Fibroblast of skin of back (primary cell): Measurements from ENCODE around the gene EVL.
A peak's percentile ranks its signal among the peaks of the same experiment; 100 is the strongest.

Experiments
- DNase-seq: peaks from one replicate; pipeline ENCODE4 v3.0.0-alpha.2; 2013

Gene EVL

DNA sequence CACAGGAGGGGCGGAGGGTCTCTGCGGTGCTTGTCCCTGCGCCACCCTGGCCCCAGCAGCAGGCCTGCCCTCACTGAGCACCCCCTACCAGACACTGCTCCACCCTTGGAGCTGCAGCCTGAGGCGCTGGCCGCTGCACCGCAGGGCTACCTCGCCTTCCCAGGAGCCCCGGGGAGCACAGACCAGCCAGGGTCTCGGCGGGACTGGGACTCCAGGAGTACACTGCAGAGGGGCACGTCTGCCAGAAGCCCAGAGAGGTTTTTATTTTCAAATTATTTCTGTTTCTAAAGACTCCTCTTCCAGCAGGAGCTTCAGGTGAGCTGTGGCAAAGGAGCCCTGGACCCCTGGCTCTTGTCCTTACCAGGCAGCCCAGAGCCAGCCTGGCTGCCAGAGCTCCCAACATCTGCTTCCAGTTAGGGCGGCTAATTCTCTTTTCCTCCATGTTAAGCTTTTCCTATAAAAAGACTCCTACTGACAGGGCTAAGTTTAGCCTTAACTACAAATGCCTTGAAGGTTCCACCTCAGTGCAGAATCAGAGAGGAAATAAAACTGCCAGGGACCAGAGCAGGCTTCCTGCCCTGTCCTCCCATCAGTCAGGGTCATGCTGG is 67.8 kb downstream of the EVL start:
- peak; percentile 25 for DNase-seq

DNA sequence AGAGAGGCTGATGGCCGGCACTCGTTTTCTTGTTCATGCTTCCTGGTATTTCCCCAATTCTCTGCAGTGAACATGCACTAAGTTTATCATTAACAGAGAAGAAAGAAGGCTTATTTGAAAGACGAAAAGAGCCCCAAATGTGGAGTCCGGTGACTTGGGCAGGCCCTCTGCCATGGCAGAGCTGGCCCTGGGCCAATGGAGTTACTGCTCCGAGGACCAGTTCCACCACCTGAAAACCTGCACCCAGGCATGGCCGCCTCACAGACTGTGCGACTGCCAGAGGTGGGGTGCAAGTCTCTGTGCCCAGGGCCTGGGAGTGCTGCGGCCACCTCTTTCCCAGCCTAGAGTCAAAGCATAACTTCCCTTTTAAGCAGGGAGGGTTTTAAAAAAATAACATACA is 69.4 kb downstream of the EVL start:
- no peak for DNase-seq

DNA sequence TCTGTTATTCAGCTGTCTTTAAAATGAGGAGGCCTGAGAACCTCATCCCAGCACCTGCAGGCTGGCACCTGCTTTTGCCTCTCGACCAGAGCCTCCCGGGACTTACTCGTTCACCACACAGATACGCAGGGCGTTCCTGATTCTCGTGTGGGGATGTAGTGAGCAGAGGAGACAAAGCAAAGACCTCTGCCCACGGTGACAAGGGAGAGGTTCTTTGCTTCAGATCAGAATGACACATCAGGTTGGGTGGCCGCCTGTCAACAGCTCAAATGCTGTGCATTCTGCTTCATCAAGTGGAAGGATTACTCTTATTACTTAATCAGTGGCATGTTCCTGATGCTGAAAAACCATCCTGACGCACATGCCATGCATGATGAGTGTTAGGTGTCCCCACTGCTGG is 69.9 kb downstream of the EVL start:
- DNase-seq = no peak

DNA sequence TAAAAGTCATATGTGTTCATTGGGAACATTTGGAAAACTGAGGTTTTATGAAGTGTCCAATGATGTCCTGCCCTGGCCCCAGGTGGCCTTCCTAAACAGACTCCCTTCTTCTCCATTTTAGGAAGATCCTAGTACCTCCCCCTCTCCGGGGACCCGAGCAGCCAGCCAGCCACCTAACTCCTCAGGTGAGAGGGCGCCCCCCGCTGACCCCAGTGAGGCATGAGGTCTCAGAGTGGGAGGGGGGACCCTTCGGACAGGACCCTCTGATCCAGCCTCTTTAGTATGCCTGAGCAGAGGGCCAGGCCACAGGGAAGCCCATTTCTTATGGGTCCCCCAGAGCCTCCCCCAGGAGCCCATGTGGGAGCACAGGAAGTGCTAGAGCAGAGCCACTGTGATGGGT is 70.6 kb downstream of the EVL start:
- no peak for DNase-seq

DNA sequence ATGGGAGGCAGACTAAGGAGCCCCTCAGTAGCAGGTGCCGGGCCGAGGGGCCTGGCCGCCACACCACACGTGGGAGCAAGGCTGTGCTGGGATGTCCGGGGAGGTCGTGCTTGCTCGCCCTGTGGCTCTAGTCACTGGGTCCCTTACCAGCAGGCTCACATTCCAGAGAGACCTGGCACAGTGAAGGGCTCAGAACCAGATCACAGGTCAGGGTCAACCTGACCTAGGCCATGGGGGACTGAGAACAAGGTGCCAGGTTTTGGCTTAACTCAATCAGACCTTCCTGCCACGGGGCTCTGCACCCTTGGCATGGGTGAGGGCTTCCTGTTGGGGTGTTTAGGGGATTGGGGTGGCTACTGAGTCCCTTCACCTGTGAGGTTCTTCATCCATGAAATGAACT is 72.0 kb downstream of the EVL start:
- DNase-seq = no peak

DNA sequence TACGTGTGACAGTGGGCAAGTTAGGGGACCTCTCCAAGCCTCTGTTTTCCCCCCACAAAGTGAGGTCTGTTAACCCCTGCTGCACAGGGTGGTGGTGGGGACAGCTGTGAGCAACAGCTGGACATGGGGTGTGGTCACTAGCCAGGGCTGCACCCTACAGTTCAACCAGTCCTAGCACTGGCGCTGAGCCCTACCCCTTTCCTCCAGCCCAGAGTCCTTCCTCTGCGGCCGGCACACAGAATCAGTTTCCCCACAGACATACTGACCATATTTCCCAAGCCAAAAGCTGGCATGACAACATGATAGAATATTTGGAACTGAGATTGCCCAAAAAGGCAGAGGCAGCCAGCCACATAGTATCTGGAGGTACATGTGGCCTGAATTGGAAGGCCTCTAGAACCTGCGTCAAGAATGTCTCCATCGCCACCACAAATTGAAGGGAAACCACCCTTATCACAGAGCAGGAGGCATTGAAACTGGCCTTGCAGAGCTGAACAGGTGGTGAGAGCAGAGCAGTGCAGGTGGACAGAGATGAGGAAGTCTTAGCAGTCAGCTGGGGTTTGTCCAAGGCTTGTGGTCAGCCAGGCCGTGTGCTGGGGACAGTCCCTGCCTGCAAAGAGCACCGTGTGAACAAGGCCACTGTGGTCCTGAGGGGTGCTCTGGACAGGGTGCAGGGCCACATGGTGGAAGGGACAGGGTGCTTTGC is 73.0 kb downstream of the EVL start:
- DNase-seq = no peak

DNA sequence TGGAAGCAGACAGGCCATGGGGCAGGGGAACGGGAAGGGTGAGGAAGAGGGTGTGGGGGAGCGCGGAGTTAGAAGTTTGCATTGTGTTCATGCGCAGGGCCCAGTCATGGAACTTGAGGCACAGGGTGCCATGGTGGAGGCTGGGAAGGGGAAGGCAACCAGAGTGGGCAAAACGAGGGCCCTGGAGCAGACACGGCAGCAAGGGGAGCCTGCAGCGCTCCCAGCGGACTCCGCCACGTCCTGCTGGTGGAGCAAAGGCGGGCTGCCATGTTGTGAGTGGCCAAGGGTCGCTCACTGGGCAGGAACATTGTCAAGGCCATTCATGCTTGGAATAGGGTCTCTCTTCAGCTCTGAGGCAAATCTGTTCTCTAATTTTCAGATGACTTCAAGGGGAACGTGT is 73.7 kb downstream of the EVL start:
- no peak for DNase-seq

DNA sequence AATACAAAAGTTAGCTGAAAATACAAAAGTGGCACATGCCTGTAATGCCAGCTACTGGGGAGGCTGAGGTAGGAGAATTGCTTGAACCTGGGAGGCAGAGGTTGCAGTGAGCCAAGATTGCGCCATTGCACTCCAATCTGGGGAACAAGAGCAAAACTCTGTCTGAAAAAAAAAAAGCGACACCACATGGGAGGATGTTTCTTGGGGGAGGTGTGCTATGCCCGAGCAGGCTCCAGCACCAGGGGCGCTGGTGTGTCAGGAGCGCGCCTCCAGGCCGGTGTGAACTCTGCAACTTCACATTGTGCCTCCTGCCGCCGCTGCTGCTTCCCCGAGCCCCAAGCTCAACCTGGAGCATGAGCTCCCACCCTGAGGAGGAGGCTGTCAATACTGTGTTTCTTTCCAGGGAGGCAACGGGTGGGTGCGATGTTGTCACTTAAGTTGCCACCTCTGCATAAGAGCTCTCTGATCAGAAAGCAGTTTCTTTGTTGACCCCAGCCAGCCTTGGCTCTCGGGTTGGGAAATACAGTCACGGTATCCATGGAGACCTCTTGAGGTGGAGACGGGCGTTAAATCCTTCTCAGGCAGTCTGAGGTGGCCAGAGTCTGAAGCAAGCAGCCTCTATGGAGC is 75.3 kb downstream of the EVL start:
- no peak for DNase-seq

DNA sequence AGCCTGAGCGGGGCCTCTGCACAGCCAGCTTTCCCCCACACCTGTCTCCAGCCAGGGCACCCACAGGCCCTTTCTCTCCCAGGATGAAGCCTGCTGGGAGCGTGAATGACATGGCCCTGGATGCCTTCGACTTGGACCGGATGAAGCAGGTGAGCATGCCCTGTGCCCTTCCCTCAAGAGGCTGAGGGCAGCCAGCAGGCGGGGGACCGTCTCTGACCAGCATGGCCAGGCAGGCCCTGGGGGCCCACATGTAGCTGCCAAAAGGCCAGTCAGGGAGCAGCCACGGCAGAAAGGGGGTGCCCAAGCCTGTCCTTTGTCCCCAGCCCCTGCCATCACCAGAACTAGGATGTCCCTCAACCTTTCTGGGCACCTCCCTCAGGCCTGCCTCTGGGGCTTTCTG is 75.9 kb downstream of the EVL start:
- no peak for DNase-seq

DNA sequence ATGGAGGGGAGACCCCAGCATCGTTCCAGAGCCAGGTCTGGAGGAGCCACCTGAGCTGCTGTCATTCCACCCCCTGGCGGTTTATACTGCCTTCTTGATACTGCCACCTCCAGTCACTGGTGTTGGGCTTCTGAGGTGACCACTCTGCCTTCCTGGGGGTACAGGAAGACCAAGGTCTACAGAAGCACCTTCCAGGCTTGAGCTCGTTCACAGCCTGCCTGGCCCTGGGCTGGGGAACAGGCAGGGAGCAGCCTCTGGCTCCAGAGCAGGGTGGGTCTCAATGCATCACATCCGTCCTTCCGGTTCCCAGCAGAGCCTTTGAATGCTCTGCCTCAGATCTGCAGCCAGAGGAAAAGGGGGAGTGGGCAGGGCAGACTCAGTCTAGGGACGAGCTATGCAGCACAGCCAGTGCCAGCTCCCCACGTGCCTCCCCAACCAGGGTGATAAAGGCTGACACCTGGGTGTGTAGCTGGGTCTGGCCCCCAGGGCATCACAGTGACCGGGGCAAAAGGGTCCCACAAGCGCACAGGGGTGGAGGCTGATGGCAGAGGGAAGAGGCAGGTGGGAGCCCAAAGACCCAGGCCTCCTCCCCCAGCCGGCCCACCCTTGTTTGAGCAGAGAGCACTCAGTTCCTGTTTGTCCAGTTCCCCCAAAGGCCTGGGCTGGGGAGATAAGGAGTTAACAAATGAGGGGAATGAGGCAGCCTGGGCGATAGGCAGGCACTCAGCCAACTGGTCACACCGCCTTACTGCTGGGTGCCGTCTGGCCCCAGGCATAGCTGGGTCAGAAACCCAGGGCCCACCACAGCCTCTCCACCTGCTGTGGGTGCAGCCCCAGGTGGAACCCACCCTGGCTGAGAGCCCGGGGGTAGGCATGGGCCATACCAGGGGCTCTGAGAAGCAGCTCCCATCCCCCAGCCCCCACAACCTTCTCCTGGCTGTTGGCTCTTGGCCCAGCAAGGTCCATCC is 77.1 kb downstream of the EVL start:
- peak; percentile 15 for DNase-seq

DNA sequence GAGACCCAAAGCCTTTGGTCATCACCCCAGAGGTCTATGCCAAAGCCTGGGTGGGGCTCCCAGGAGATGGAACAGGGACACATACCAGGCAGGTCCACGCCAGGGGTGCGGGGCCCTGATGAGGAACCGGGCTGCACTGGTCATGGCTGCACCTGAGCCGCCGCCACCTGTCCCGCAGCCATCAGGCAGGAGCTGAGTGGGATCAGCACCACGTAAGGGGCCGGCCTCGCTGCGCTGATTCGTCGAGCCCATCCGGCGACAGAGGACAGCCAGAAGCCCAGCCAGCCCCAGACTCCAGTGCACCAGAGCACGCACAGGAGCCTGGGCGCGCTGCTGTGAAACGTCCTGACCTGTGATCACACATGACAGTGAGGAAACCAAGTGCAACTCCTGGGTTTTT is 78.3 kb downstream of the EVL start:
- DNase-seq = no peak

DNA sequence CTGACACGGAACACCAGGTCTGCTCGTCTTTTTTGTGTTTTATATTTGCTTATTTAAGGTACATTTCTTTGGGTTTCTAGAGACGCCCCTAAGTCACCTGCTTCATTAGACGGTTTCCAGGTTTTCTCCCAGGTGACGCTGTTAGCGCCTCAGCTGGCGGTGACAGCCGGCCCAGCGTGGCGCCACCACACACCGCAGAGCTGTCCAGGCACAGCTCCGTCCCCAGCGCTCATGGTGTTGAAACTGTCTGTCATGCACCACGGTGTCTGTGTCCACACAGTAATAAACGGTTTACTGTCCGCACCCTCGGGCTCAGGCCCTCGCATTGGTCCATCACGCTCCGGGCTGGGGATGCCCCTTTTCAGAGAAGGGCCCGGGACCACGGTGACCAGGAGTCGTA is 78.7 kb downstream of the EVL start:
- no peak for DNase-seq

DNA sequence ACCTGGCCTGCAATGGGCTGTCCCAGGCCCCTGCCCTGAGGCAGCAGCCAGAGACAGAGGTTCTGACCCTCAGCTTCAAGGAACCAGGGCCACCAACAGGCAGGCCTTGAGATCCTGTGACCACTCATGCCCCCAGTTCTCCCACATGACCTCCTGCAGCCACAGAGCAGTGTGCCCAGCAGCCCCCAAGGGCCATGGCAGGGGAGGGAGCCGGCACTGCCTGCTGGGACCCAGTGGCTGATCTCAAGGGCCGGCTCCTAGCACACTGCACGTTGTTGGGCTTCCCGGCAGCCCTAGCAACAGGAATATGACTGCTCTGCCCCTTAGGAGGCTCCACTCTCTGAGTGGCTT is 79.4 kb downstream of the EVL start:
- DNase-seq = no peak

DNA sequence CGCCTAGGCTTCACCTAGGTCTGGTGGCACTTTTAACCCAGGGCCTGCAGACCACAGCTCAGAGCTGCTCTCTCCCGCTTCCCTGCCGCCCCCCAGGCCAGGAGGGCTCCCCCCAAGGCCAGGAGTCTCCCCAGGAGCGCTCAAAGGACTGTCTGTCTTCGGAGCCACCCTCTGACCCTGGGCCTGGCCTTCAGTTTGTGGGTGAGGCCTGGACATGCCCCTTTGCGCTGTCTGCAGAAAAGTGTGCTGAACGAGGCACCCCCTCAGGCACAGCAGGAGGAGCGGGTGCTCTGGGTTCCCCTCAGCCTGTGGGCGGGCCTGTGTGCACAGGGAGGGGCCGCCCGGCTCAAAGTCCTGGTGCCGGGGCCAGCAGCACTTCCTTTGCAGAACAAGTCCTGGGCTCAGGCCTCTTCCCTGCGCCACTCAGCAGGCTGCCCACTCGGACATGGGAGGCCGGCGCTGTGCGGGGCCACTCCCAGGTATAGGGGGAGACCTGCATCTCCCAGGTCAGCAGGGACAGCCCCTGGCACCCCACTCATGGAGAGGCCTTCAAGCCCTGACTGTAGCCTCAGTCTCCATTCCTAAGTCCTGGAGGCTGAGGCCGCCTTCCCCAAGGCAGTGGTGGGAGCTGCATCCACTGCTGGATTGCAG is 79.9 kb downstream of the EVL start:
- DNase-seq = no peak

DNA sequence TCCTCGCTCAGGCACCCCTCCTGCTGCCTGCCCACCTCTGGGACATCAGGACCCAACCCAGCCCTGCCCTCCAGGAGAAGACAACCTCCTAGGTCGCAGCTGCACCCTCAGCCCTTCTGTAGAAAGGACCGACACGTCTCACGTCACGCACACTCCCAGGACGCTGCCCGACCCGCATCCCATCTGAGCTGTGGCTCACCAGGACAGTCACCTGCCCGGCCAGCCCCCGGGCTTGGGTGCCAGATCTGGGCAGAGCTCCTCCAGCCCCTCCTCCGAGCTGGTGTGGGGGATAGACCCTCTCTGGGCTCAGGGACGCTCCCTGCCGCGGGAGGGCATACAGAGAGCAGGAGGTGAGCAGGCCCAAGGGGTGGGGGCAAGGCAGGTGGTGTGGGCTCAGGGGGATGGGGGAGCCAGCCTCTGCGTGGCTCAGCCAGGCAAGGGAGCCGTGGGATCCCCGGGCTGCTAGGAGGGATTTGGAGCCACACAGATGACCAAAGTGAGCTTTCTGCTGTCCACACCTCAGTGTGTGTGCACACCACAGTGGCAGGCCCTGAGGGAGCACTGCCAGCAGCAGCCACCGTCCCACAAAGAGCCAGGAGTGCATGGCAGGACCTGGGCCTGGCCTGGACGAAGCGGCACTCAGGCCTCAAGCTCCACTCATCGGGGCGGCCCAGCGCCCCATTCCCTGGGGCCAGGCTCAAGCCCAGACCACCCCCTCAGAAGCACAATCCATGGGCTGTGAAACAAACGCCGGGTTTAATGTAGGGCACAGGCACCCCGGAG is 80.7 kb downstream of the EVL start:
- no peak for DNase-seq

DNA sequence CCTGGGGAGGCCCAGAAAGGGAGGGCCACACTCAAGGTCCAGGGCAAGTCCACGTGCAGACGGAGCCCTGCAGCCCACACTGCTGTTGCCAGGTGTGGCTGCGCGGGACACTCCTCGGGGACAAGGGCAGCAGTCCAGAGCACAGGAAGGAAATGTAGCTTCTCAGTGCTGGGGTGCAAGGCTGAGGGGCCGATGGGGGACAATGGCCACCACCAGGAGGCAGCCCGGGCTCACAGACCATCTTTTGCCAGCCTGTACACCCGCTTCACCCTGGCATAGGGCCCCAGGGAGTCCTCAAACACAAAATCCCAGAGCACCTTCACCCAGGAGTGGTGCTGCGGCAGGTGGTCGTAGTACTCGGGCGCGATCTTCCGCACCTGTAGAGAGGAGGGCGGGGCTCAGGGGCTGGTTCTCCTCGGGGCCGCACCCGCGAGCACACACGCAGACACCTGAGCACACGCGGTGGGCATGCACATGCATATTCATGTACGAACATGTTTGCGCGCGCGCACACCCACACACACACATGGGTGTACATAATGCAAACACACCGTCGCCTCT is 81.4 kb downstream of the EVL start:
- no peak for DNase-seq

DNA sequence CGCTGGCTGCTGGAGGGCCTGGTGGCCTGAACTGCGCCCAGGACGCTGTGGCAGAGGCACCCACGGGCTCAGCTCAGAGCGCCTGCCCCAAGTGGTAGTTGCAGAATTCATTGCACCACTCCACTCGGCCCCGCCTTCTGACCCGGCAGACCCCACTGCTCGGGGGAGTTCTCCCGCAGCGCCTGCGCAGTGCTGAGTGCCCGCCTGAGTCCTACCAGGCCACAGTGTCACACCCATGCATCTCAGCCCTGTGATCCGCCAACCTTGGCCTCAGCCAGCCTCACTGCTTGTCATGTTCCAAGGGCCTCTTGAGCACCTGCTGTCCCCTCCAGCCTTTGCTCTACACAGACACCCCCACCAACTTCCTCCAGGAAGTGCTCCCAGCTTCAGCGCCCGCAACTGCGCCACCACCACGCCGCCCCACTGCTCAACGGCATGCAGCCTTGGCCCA is 82.0 kb downstream of the EVL start:
- no peak for DNase-seq

DNA sequence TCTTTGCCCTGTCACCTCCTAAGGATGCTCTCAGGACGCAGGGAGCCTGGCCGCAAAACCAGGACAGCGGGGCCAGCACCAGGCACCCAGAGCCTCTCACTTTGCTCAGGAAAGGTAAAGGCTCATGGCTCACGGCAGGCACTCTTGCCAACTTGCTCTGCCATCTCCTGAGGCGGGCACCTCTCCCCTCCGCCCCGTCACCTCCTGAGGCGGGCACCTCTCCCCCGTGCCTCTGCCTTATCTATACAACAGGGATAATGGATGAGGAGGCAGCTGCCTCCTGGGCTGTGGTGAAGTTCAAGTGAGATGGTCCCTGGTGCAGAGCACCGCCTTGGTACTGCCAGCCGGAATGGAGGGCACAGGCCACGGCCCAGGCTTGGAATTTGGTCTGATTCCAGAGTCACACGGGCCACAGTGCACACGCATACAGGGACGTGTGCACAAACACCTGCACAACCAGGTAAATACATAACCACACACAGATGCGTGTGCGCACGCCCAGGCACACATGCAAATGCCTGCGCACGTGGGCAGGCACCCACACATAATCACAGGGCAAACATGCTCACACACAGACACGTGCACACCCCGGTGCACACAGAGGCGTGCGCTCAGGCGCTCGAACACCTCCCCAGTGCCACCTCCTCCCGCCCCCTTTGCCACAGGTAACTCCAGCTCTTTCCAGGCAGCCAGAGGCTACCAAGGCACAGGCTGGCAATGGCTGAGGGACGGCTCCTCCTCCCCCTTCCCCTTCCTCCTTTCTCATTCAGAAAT is 82.7 kb downstream of the EVL start:
- DNase-seq = no peak

DNA sequence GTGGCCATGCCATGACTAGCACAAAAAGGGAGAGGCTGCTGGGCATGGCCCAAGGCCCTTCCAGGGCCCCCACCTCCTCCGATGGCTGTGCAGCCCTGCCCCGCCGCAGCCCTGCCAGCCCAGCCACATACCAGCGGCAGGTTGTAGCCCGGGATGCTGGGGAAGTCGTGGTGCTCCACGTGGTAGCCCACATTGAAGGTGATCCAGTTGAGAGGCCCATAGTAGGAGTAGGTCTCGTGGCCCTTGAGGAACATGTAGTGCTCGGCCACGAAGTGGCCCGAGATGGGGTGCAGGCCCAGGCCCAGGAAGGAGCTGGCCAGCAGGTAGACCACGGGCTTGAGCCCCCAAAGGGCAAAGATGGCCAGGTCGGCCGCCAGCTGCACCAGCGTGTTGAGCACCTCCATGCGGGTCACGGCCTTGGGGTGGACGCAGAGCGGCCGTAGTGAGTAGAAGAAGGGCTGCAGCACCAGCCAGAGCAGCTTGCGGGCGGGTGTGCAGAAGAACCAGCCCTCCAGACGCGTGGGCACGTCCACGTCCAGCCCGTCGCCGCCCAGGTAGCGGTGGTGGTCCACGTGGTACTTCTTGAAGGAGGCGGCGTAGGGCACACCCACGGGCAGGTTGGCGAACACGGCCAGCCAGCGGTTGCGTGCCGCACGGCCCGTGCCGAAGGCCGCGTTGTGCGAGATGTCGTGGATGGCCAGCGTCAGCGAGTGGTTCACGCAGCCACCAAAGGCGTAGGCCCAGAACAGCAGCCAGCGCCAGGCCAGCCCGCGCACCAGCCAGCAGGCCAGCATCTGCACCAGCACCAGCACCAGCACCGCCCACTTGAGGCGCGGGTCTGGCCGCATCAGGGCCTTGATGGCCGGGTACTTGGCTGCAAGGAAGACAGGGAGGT is 83.9 kb downstream of the EVL start:
- DNase-seq = no peak
